ENCODE results near the gene MRPS23. TPM values are rescaled to one million over a fixed set of nuclear protein-coding genes. Genes with fewer than 3 reads are reported as not detected.

Gene MRPS23
- total RNA-seq, 1 experiment from 2014 or later = 87.3 TPM

Small RNAs within 50 kb of the gene (small RNA-seq; reads per million reads assigned to genes)
- gene RN7SKP94 = 0.02 to 0.62 reads per million in 2 experiments

Other genes starting within 250 kb of the MRPS23 start
- gene CCDC182, start 104.7 kb downstream of the MRPS23 start, total RNA-seq (2014; rRNA removed; shearing (Covaris generic)) = not detected in 2 replicates
- 10.4 and 14.6 TPM in 2 replicates for gene CUEDC1, start 105.4 kb upstream of the MRPS23 start, total RNA-seq (2014; rRNA removed; shearing (Covaris generic))
- gene VEZF1, start 138.2 kb upstream of the MRPS23 start, total RNA-seq (2014; rRNA removed; shearing (Covaris generic)) = 49.3 and 49.5 TPM in 2 replicates
- 275 and 277 TPM in 2 replicates for gene SRSF1, start 157.2 kb upstream of the MRPS23 start, total RNA-seq (2014; rRNA removed; shearing (Covaris generic))
- gene DYNLL2, start 233.4 kb upstream of the MRPS23 start, total RNA-seq (2014; rRNA removed; shearing (Covaris generic)) = 8.8 and 9.8 TPM in 2 replicates

Measured in SK-MEL-5 (cell line).